ENCODE measurements around the gene GADL1. TPM values are rescaled to one million over a fixed set of nuclear protein-coding genes. Genes with fewer than 3 reads are reported as not detected.

GADL1 gene
- total and polyA plus RNA-seq, 7 donors, result 0.89 to 5.6 (median 1.5) TPM

- no peak for TF ChIP-seq CTCF (IDR thresholded peaks at IDR 0.05)
Observed at GRCh38 chr3:30737743-30738499, 156.5 kb downstream of the GADL1 start.

DNA sequence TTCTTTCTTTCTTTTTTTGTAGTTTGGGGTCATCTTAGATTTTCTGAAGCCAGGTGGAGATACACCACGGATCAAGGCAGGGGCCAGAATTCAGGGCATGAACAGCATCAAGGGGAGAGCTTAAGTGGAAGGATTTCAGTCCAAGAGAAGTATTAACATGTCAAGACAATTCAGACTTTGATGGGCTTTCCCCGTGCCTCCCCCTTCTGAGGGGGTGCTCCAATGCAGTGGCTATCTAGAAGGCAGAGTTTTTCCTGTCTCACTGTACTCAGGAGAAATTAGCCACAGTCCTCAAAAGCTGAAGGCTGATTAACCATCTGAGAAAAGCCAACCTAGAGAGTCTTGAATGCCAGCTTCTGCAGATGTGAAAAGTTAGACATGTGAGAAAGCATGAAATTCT lies 160.8 kb downstream of the GADL1 start:
- Histone ChIP-seq H3K36me3 (ENCODE audit: insufficient read depth in 1 of 2, low read depth in 1 of 2) (no peaks in the 10 kb centered on the region), H3K27ac (no peak overlapping the region), H3K4me3 (no peak overlapping the region), H3K4me1 (peaks cover 43% of the 10 kb centered on the region), H3K27me3 (ENCODE audit: insufficient read depth in 3 of 3, low read length in 2 of 3) (no peaks in the 10 kb centered on the region), H3K9me3 (no peaks in the 10 kb centered on the region)
- no peak for TF ChIP-seq CTCF (IDR thresholded peaks at IDR 0.05)
- DNase-seq (no peak), ATAC-seq (no peak)
- intact Hi-C loops (cut with DNase I), result no loop called here
- WGBS, 3 donors, result 49 to 64% (median 62%) methylated on average over 2 of the region's 2 CpGs

More at GRCh38 chr3:30737743-30738499, 156.5 kb downstream of the GADL1 start:
- H3K36me3 ChIP-seq (ENCODE audit: insufficient read depth in 1 of 2, low read depth in 1 of 2), result no peaks in the 10 kb centered on the region
- 59 to 72% (median 66%) methylated on average over 3 of the region's 3 CpGs for WGBS, 3 donors
- H3K4me1 ChIP-seq, result peaks cover 47% of the 10 kb centered on the region
- no peaks in the 10 kb centered on the region for H3K9me3 ChIP-seq
- ATAC-seq, result peak; percentile 54 to 87 (median 76)
- no peaks in the 10 kb centered on the region for H3K27me3 ChIP-seq (ENCODE audit: insufficient read depth in 3 of 3, low read length in 2 of 3)
- intact Hi-C loops (cut with DNase I), result no loop called here
- no peak overlapping the region for H3K4me3 ChIP-seq
- peak overlapping the region; percentile 51 for H3K27ac ChIP-seq
- no peak for DNase-seq

DNA sequence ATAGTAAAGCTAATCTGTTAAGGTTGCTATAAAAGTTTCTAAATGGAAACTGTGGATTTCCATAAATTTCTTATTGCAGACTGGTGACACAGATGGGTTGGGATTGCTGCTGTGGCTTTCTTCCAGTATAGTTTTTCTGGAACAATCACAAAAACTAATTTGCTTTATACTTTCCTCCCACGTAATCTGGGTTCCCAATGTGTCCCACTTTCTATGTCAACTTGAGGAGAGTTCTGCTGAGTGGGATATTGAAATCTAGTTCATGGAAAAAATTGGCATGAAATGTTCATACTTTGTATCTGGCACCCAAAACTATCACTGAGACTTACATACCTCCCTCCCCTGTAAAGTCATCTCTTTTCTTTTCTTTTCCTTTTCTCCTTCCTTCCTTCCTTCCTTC lies 161.3 kb downstream of the GADL1 start:
- no peaks in the 10 kb centered on the region for H3K36me3 ChIP-seq (ENCODE audit: insufficient read depth in 1 of 2, low read depth in 1 of 2)
- TF ChIP-seq CTCF (IDR thresholded peaks at IDR 0.05), result no peak
- H3K9me3 ChIP-seq, result no peaks in the 10 kb centered on the region
- ATAC-seq (no peak), DNase-seq (no peak)
- H3K27me3 ChIP-seq (ENCODE audit: insufficient read depth in 3 of 3, low read length in 2 of 3), result no peaks in the 10 kb centered on the region
- intact Hi-C loops (cut with DNase I), result no loop called here
- peaks cover 38% of the 10 kb centered on the region for H3K4me1 ChIP-seq
- no peak overlapping the region for H3K27ac ChIP-seq
- WGBS, 3 donors, result 73 to 92% (median 77%) methylated on average over 1 of the region's 1 CpG
- H3K4me3 ChIP-seq, result no peak overlapping the region

- TF ChIP-seq CTCF (IDR thresholded peaks at IDR 0.05), result no peak
- Histone ChIP-seq H3K9me3 (no peaks in the 10 kb centered on the region), H3K27ac (no peak overlapping the region), H3K4me1 (peaks cover 17% of the 10 kb centered on the region), H3K4me3 (no peak overlapping the region), H3K36me3 (ENCODE audit: insufficient read depth in 1 of 2, low read depth in 1 of 2) (no peaks in the 10 kb centered on the region), H3K27me3 (ENCODE audit: insufficient read depth in 3 of 3, low read length in 2 of 3) (no peaks in the 10 kb centered on the region)
- intact Hi-C loops (cut with DNase I), result no loop called here
- WGBS, 3 donors, result 77 to 91% (median 77%) methylated on average over 3 of the region's 3 CpGs
- DNase-seq (no peak), ATAC-seq (no peak)
Observed at GRCh38 chr3:30730967-30731366, 163.5 kb downstream of the GADL1 start.

- H3K27ac ChIP-seq, result no peak overlapping the region
- intact Hi-C loops (cut with DNase I), result no loop called here
- peaks cover 15% of the 10 kb centered on the region for H3K4me1 ChIP-seq
- ATAC-seq (no peak), DNase-seq (no peak)
- H3K4me3 ChIP-seq, result no peak overlapping the region
- no peaks in the 10 kb centered on the region for H3K27me3 ChIP-seq (ENCODE audit: insufficient read depth in 3 of 3, low read length in 2 of 3)
- H3K9me3 ChIP-seq, result no peaks in the 10 kb centered on the region
- no peak for TF ChIP-seq CTCF (IDR thresholded peaks at IDR 0.05)
- H3K36me3 ChIP-seq (ENCODE audit: insufficient read depth in 1 of 2, low read depth in 1 of 2), result no peaks in the 10 kb centered on the region
Observed at GRCh38 chr3:30729936-30730335, 164.5 kb downstream of the GADL1 start.
